H1 (cell line): ENCODE measurements around the gene CACNG4.

ENCODE experiments used
- CHD2 ChIP-seq: IDR thresholded peaks from 2 replicates; pipeline ENCODE4 v1.6.1; 2012; ENCODE audit warnings: low read length, improper control_type of control experiment
- GABPA ChIP-seq: IDR thresholded peaks from 2 replicates; pipeline ENCODE4 v1.6.1; 2011; ENCODE audit warnings: mild to moderate bottlenecking, low read length, moderate library complexity, borderline replicate concordance; ENCODE audit not compliant: insufficient read depth
- GTF2F1 ChIP-seq: IDR thresholded peaks from 2 replicates; pipeline ENCODE4 v1.6.1; 2012; ENCODE audit warnings: low read depth, low read length, improper control_type of control experiment, borderline replicate concordance
- POLR2AphosphoS5 ChIP-seq: IDR thresholded peaks from 2 replicates; pipeline ENCODE4 v1.6.1; 2011; ENCODE audit warnings: low read depth, low read length
- SIN3A ChIP-seq, 2 experiments: IDR thresholded peaks in 1 of 2; conservative IDR thresholded peaks in 1 of 2; 2 replicates each; pipeline ENCODE4 v1.6.1; 2011 to 2012; ENCODE audit warnings: low read length in 2 of 2, improper control_type of control experiment in 1 of 2, low read depth in 1 of 2, mild to moderate bottlenecking in 1 of 2
- SP2 ChIP-seq: IDR thresholded peaks from 2 replicates; pipeline ENCODE4 v1.6.1; 2012; ENCODE audit warnings: mild to moderate bottlenecking, low read length, inconsistent platforms
- TCF12 ChIP-seq: IDR thresholded peaks from 2 replicates; pipeline ENCODE4 v1.6.1; 2011; ENCODE audit warnings: low read depth, mild to moderate bottlenecking, low read length
- ZNF274 ChIP-seq: IDR thresholded peaks from 2 replicates; pipeline ENCODE4 v1.7.0; 2012; ENCODE audit warnings: low read length, borderline replicate concordance; ENCODE audit errors: extremely low read depth
- TF ChIP-seq, protein P1 (sequence below), 3 experiments: IDR thresholded peaks; 1 replicate in 2 of 3; 2 replicates in 1 of 3; pipeline versions ENCODE4 v1.5.1 to v1.6.1; 2011; ENCODE audit warnings: low read length in 3 of 3, mild to moderate bottlenecking in 3 of 3, inconsistent platforms in 2 of 3, low read depth in 1 of 3, moderate library complexity in 1 of 3; ENCODE audit not compliant: insufficient read depth in 1 of 3; ENCODE audit errors: control extremely low read depth in 1 of 3
- TF ChIP-seq, protein P2 (sequence below): IDR thresholded peaks from 2 replicates; pipeline ENCODE4 v1.6.1; 2011; ENCODE audit warnings: low read depth, mild to moderate bottlenecking, low read length; ENCODE audit not compliant: insufficient read depth
- TF ChIP-seq, protein P3 (sequence below): IDR thresholded peaks from 2 replicates; pipeline ENCODE4 v1.6.1; 2012; ENCODE audit warnings: low read length, inconsistent platforms

DNA sequence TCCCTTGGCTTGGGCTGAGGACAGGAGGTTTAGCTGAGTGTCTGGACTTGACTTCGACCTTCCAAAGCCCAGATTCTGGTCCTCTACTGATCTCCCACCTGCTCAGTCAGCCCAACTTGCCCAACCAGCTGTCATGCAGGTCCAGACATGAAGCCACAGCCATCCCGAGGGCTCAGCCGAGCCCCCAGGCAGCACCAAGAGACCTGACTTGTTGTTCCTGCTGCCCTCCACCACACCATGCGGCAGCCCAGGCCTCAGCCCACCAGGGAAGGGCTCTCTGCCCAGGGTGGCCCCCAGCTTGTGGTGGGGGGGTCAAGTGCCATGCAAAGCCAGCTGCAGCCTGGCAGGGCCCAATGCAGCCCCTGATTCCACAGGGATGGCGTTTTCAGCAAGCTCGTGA lies 17.2 kb upstream of the CACNG4 start:
- TF ChIP-seq GABPA (no peak), TCF12 (no peak), POLR2AphosphoS5 (no peak), SIN3A (conservative IDR thresholded peaks at IDR 0.05 in 1 of 2, IDR thresholded peaks at IDR 0.05 in 1 of 2; ENCODE audit: low read depth in 1 of 2, low read length in 2 of 2) (no peak), GTF2F1 (no peak), CHD2 (no peak), SP2 (no peak), ZNF274 (no peak)
- TF ChIP-seq, protein P1, sequence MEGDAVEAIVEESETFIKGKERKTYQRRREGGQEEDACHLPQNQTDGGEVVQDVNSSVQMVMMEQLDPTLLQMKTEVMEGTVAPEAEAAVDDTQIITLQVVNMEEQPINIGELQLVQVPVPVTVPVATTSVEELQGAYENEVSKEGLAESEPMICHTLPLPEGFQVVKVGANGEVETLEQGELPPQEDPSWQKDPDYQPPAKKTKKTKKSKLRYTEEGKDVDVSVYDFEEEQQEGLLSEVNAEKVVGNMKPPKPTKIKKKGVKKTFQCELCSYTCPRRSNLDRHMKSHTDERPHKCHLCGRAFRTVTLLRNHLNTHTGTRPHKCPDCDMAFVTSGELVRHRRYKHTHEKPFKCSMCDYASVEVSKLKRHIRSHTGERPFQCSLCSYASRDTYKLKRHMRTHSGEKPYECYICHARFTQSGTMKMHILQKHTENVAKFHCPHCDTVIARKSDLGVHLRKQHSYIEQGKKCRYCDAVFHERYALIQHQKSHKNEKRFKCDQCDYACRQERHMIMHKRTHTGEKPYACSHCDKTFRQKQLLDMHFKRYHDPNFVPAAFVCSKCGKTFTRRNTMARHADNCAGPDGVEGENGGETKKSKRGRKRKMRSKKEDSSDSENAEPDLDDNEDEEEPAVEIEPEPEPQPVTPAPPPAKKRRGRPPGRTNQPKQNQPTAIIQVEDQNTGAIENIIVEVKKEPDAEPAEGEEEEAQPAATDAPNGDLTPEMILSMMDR (IDR thresholded peaks at IDR 0.05; ENCODE audit: control extremely low read depth in 1 of 3, insufficient read depth in 1 of 3, low read depth in 1 of 3, low read length in 3 of 3): no peak
- TF ChIP-seq, protein P2, sequence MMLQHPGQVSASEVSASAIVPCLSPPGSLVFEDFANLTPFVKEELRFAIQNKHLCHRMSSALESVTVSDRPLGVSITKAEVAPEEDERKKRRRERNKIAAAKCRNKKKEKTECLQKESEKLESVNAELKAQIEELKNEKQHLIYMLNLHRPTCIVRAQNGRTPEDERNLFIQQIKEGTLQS: no peak
- TF ChIP-seq, protein P3, sequence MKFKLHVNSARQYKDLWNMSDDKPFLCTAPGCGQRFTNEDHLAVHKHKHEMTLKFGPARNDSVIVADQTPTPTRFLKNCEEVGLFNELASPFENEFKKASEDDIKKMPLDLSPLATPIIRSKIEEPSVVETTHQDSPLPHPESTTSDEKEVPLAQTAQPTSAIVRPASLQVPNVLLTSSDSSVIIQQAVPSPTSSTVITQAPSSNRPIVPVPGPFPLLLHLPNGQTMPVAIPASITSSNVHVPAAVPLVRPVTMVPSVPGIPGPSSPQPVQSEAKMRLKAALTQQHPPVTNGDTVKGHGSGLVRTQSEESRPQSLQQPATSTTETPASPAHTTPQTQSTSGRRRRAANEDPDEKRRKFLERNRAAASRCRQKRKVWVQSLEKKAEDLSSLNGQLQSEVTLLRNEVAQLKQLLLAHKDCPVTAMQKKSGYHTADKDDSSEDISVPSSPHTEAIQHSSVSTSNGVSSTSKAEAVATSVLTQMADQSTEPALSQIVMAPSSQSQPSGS: no peak
